HEK293 (cell line): ENCODE results near the gene PYDC2.

Source experiments
- CTCF ChIA-PET: fragments of 350-600 bp; formaldehyde crosslinking; extraction: SDS; loops from one replicate; lab custom pipeline; 2021; ENCODE audit warnings: antibody characterized with exemption; lab: Yijun Ruan, JAX
- POLR2A ChIA-PET: fragments of 300-600 bp; formaldehyde crosslinking; extraction: SDS; loops from one replicate; lab custom pipeline; 2020; ENCODE audit warnings: antibody characterized with exemption, inconsistent platforms; lab: Yijun Ruan, JAX
- H3K27ac ChIP-seq: fragments of 200-500 bp; sonication (Bioruptor generic); 2 replicates; pipeline ENCODE4 v1.5.1; 2014; ENCODE audit warnings: low read depth, low read length, control low read depth, inconsistent platforms; ENCODE audit errors: extremely low read depth
- H3K36me3 ChIP-seq, 2 experiments: fragments of 200-500 bp in 1 of 2; sonication (Bioruptor generic) in 1 of 2; 1 replicate in 1 of 2; 2 replicates in 1 of 2; pipeline ENCODE4 v1.5.1; 2014 to 2017; ENCODE audit warnings: inconsistent platforms in 2 of 2, low read length in 2 of 2; ENCODE audit not compliant: control insufficient read depth in 2 of 2, insufficient read depth in 1 of 2
- H3K4me1 ChIP-seq: fragments of 200-500 bp; sonication (Bioruptor generic); 2 replicates; pipeline ENCODE4 v1.5.1; 2014; ENCODE audit warnings: mild to moderate bottlenecking, low read length, inconsistent platforms; ENCODE audit not compliant: control insufficient read depth, insufficient read depth
- H3K4me3 ChIP-seq: 2 replicates; pipeline ENCODE4 v1.5.1; 2011; ENCODE audit warnings: low read depth, mild to moderate bottlenecking, control low read depth, low read length, moderate library complexity
- H3K9me3 ChIP-seq: fragments of 200-500 bp; sonication (Bioruptor generic); 2 replicates; pipeline ENCODE4 v1.5.1; 2014; ENCODE audit warnings: low read depth, low read length, inconsistent platforms; ENCODE audit not compliant: control insufficient read depth, insufficient read depth
- KLF1 ChIP-seq: fragments of 450-650 bp; formaldehyde crosslinking; IDR thresholded peaks from 2 replicates; pipeline ENCODE4 v1.5.1; 2016; ENCODE audit warnings: missing biosample characterization, missing genetic modification characterization
- SETDB1 ChIP-seq: IDR thresholded peaks from one replicate; pipeline ENCODE4 v1.6.1; 2017; ENCODE audit warnings: mild to moderate bottlenecking, low read length, moderate library complexity, mixed read lengths; ENCODE audit not compliant: insufficient read length
- TSHZ1 ChIP-seq: fragments of 450-650 bp; formaldehyde crosslinking; IDR thresholded peaks from 2 replicates; pipeline ENCODE4 v1.5.1; 2016; ENCODE audit warnings: missing biosample characterization, missing genetic modification characterization, borderline replicate concordance
- ZBTB26 ChIP-seq: fragments of 450-650 bp; formaldehyde crosslinking; optimal IDR thresholded peaks from 2 replicates; pipeline ENCODE3; 2016; ENCODE audit warnings: missing biosample characterization, mild to moderate bottlenecking, missing genetic modification characterization
- ZNF157 ChIP-seq: fragments of 450-650 bp; formaldehyde crosslinking; IDR thresholded peaks from 2 replicates; pipeline ENCODE4 v1.5.1; 2016; ENCODE audit warnings: missing biosample characterization, missing genetic modification characterization
- ZNF169 ChIP-seq: fragments of 450-650 bp; formaldehyde crosslinking; IDR thresholded peaks from 2 replicates; pipeline ENCODE4 v1.5.1; 2016; ENCODE audit warnings: missing biosample characterization, missing genetic modification characterization
- ZNF221 ChIP-seq: fragments of 450-650 bp; formaldehyde crosslinking; IDR thresholded peaks from 2 replicates; pipeline ENCODE4 v1.5.1; 2017; ENCODE audit warnings: missing biosample characterization, missing genetic modification characterization, borderline replicate concordance
- ZNF223 ChIP-seq: fragments of 450-650 bp; formaldehyde crosslinking; IDR thresholded peaks from 2 replicates; pipeline ENCODE4 v1.5.1; 2016; ENCODE audit warnings: missing biosample characterization, missing genetic modification characterization
- ZNF248 ChIP-seq: fragments of 450-650 bp; formaldehyde crosslinking; IDR thresholded peaks from 2 replicates; pipeline ENCODE4 v1.5.1; 2017; ENCODE audit warnings: missing biosample characterization, missing genetic modification characterization
- ZNF280C ChIP-seq: fragments of 450-650 bp; formaldehyde crosslinking; IDR thresholded peaks from 2 replicates; pipeline ENCODE4 v1.5.1; 2016; ENCODE audit warnings: missing biosample characterization, missing genetic modification characterization
- ZNF311 ChIP-seq: fragments of 450-650 bp; formaldehyde crosslinking; IDR thresholded peaks from 2 replicates; pipeline ENCODE4 v1.5.1; 2017; ENCODE audit warnings: missing biosample characterization, missing genetic modification characterization, borderline replicate concordance
- ZNF398 ChIP-seq: fragments of 450-650 bp; formaldehyde crosslinking; IDR thresholded peaks from 2 replicates; pipeline ENCODE4 v1.5.1; 2017; ENCODE audit warnings: missing biosample characterization, missing genetic modification characterization
- ZNF501 ChIP-seq: fragments of 450-650 bp; formaldehyde crosslinking; IDR thresholded peaks from 2 replicates; pipeline ENCODE4 v1.5.1; 2016; ENCODE audit warnings: missing biosample characterization, missing genetic modification characterization
- ZNF558 ChIP-seq: fragments of 450-650 bp; formaldehyde crosslinking; IDR thresholded peaks from 2 replicates; pipeline ENCODE4 v1.5.1; 2016; ENCODE audit warnings: missing biosample characterization, missing genetic modification characterization
- ZNF623 ChIP-seq: fragments of 450-650 bp; formaldehyde crosslinking; IDR thresholded peaks from 2 replicates; pipeline ENCODE4 v1.5.1; 2016; ENCODE audit warnings: missing biosample characterization, missing genetic modification characterization
- ZNF692 ChIP-seq: fragments of 450-650 bp; formaldehyde crosslinking; IDR thresholded peaks from 2 replicates; pipeline ENCODE4 v1.5.1; 2016; ENCODE audit warnings: missing biosample characterization, missing genetic modification characterization
- ZNF701 ChIP-seq: fragments of 450-650 bp; formaldehyde crosslinking; IDR thresholded peaks from 2 replicates; pipeline ENCODE4 v1.5.1; 2016; ENCODE audit warnings: missing biosample characterization, missing genetic modification characterization
- ZNF76 ChIP-seq: fragments of 450-650 bp; formaldehyde crosslinking; IDR thresholded peaks from 2 replicates; pipeline ENCODE4; 2016; ENCODE audit warnings: low read depth, missing biosample characterization, missing genetic modification characterization, borderline replicate concordance
- ZNF777 ChIP-seq: fragments of 450-650 bp; formaldehyde crosslinking; IDR thresholded peaks from 2 replicates; pipeline ENCODE4 v1.5.1; 2017; ENCODE audit warnings: missing biosample characterization, missing genetic modification characterization, borderline replicate concordance
- ZSCAN23 ChIP-seq: fragments of 450-650 bp; formaldehyde crosslinking; IDR thresholded peaks from 2 replicates; pipeline ENCODE4 v1.5.1; 2016; ENCODE audit warnings: missing biosample characterization, missing genetic modification characterization
- ZXDB ChIP-seq: fragments of 450-650 bp; formaldehyde crosslinking; IDR thresholded peaks from 2 replicates; pipeline ENCODE4 v1.5.1; 2016; ENCODE audit warnings: missing biosample characterization, missing genetic modification characterization

Gene PYDC2

GRCh38 chr3:191431160-191431822 is 29.7 kb upstream of the PYDC2 start:
- no peaks in the 10 kb centered on the region for H3K4me1 ChIP-seq
- no peaks in the 10 kb centered on the region for H3K36me3 ChIP-seq
- no peak overlapping the region for H3K4me3 ChIP-seq
- ChIA-PET POLR2A (no interaction called here), CTCF (no interaction called here)
- H3K9me3 ChIP-seq = no peaks in the 10 kb centered on the region
- TF ChIP-seq TSHZ1 (tag by site-specific recombination) (no peak), ZNF501 (tag by site-specific recombination) (no peak), ZNF221 (tag by site-specific recombination) (no peak), ZNF777 (tag by site-specific recombination) (no peak), ZNF558 (tag by site-specific recombination) (no peak), ZNF223 (tag by site-specific recombination) (no peak), ZNF157 (tag by site-specific recombination) (no peak), ZNF280C (no peak), ZXDB (tag by site-specific recombination) (no peak)
- H3K27ac ChIP-seq = no peak overlapping the region

GRCh38 chr3:191432162-191432561 is 28.8 kb upstream of the PYDC2 start:
- no peak overlapping the region for H3K27ac ChIP-seq
- POLR2A ChIA-PET = no interaction called here
- no peaks in the 10 kb centered on the region for H3K9me3 ChIP-seq
- no peak overlapping the region for H3K4me3 ChIP-seq
- H3K36me3 ChIP-seq = no peaks in the 10 kb centered on the region
- CTCF ChIA-PET = no interaction called here
- TF ChIP-seq SETDB1 (no peak), ZNF248 (tag by site-specific recombination) (no peak)
- TF ChIP-seq, all 188 proteins: peak for 0
- no peaks in the 10 kb centered on the region for H3K4me1 ChIP-seq

GRCh38 chr3:191434024-191434423 is 26.9 kb upstream of the PYDC2 start:
- ChIA-PET POLR2A (interaction anchor here (0.7 kb wide), 1 partner anchor 1620 kb away, joined by 4 read pairs; no protein-coding TSS in a partner anchor), CTCF (no interaction called here)
- no peaks in the 10 kb centered on the region for H3K9me3 ChIP-seq
- H3K4me3 ChIP-seq = no peak overlapping the region
- no peaks in the 10 kb centered on the region for H3K36me3 ChIP-seq
- H3K27ac ChIP-seq = no peak overlapping the region
- no peaks in the 10 kb centered on the region for H3K4me1 ChIP-seq
- TF ChIP-seq ZNF701 (no peak), ZNF311 (no peak), ZBTB26 (no peak), ZNF623 (tag by site-specific recombination) (no peak), ZNF169 (tag by site-specific recombination) (no peak), ZSCAN23 (no peak), KLF1 (no peak), ZNF76 (tag by site-specific recombination) (no peak), ZNF692 (tag by site-specific recombination) (no peak), ZNF398 (no peak)
